Measurements from ENCODE around the gene WBP4.
"Not testable (repeated sequence)": the region's sequence is repeated elsewhere in the genome, so short reads cannot be mapped to it uniquely, and the experiment has no call there.

The WBP4 gene

GRCh38 chr13:41061075-41061913 lies at the start of gene WBP4:
WBP4 (plus strand) TSS chr13:41061509; CDS start chr13:41061674, 165 bp downstream.
- peak; percentile 97 for DNase-seq

DNA sequence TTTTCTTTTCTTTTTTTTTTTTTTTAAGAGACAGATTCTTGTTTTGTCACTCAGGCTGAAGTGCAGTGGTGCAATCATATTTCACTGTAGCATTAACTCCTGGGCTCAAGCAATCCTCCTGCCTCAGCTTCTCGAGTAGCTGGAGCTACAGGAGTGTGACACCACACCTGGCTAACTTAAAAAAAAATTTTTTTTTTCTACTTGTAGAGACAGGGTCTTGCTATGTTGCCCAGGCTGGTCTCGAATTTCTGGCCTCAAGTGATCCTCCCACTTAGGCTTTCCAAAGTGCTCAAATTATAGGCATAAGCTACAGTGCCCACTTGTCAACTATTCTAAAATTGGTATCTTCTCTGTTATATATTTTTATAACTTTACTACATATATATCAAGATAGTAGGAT lies 48.8 kb upstream of the WBP4 start:
- no peak for DNase-seq

- DNase-seq: no peak
These were observed 47.5 kb upstream of the WBP4 start for GRCh38 chr13:41013835-41014234.

DNA sequence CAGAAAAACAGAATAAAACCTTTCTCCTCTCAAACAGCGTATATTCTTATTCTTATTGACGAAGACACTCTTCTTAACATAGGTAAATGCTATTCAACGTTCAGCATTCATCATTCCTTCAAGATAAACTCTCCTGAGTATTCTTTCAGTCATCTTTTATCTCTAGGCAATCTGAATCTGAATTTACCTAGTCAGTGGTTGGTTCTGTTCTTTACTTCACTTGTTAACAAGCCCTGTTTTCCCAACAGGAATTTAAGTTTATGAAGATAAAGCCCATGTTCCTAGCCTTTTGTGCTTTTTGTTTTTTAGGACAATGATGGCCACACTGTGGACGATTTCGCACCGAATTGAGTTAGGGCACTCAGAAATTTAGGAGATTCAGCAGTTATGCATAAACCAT lies 45.4 kb upstream of the WBP4 start:
- DNase-seq: no peak

GRCh38 chr13:41017159-41017558 lies 44.1 kb upstream of the WBP4 start:
- DNase-seq: peak; percentile 6

- no peak for DNase-seq
These were observed 43.3 kb upstream of the WBP4 start for GRCh38 chr13:41017817-41018601.

GRCh38 chr13:41018602-41018948 lies 42.7 kb upstream of the WBP4 start:
- no peak for DNase-seq

DNA sequence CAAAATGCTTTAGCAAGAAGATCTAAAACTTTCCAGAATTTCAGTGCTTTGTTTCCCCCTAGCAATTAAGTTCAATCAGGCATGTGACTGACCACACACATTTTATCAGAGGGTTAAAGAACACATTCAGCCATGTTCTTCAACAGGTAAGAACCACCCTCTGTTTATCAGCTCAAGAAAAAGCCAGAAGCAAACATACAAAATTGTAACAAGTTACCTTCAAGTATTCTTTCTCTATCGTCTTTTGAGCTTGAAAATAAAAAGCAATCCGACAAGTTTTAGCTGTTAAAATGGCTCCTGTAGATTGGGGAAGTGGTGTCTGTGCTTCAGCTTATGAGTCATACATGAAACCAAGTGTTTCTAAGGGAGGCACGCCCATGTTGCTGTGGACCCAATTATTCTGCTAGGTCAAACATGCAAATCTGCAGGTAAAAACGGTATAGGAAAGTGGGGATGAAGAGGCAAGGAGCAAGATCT lies 42.3 kb upstream of the WBP4 start, which contains the start of gene ELF1:
Gene ELF1, minus strand, starts transcription at position 306 of the 477 bp plus-strand sequence. CDS start 37,262 bp downstream, outside the sequence.
- DNase-seq: peak; percentile 21

- DNase-seq: peak; percentile 80
These were observed 41.5 kb upstream of the WBP4 start for GRCh38 chr13:41019578-41020347.

- DNase-seq: peak; percentile 82
These were observed 35.8 kb upstream of the WBP4 start for GRCh38 chr13:41025518-41025917.

DNA sequence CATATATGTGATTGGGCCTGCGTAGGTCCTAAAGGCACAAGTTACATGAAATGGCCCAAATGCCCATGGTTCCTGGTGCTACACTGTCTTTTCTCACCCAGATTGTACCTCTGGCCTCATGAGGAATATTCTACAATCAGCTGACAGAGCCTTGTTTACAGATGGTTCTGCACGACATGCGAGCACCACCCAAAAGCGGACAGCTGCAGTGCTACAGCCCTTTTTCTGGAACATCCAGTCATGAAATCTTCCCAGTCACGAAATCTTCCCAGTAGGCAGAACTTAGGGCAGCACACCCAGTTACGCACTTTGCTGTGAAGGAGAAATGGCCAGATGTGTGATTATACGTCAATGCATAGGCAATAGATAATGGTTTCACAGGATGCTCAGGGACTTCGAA lies 34.5 kb upstream of the WBP4 start:
- DNase-seq: no peak

- DNase-seq: no peak
These were observed 33.3 kb upstream of the WBP4 start for GRCh38 chr13:41028051-41028450.

GRCh38 chr13:41029629-41030028 lies 31.7 kb upstream of the WBP4 start:
- DNase-seq: peak; percentile 37

- DNase-seq: no peak
These were observed 28.5 kb upstream of the WBP4 start for GRCh38 chr13:41032691-41033376.

DNA sequence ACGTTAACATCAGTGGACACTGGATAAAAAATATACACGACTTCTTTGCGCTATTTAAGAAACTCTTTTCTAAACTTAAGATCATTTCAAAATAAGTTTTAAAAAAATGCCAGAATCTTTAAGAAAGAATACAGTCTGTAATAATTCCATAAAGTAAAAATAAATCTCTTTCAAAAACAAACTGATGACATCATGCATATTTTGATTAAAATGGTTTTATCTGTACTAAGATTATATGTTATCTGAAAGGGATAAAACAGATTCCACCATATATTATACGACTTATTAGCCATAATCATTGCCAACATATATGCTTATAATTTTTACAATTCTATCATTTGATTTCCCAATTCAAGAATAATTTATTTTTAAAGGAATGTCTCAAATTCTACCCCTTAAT lies 26.9 kb upstream of the WBP4 start:
- no peak for DNase-seq

DNA sequence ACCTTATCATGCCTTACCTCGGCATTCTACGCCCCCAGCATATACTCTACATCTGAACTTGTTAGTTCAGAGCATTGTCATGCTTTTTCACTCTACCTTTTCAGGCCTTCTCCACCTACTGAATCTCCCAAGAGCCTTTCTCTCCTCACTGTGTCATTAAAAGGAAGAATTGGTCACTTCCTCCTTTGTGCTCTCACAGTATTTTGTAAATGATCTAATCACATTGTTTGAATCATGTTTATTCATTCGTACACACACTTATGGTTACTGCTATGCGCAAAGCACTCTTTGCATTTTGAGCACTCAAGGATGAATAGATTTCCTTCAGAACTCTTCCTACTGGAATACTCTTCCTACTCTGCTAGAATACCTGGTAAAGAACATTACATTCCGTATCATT lies 26.4 kb upstream of the WBP4 start:
- DNase-seq: no peak

GRCh38 chr13:41036557-41036956 lies 24.8 kb upstream of the WBP4 start:
- not testable (repeated sequence) for DNase-seq

DNA sequence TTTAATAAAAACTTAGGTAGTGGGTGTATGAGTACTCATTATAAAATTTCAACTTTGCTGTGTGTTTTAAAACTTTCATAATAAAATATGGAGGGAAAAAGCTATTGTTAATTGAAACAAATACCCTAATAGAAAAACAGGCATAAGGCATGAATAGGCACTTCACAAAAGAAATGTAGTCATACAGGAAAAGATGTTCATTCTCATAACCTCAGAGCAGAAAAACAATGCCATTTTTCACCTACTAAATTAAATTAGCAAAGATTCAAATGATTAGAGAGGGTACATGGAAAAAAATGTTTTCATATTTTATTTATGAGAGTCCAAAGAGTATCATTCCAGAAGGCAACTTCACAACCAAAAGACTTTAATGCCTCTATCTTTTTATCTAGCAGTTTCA lies 21.6 kb upstream of the WBP4 start:
- DNase-seq: no peak

DNA sequence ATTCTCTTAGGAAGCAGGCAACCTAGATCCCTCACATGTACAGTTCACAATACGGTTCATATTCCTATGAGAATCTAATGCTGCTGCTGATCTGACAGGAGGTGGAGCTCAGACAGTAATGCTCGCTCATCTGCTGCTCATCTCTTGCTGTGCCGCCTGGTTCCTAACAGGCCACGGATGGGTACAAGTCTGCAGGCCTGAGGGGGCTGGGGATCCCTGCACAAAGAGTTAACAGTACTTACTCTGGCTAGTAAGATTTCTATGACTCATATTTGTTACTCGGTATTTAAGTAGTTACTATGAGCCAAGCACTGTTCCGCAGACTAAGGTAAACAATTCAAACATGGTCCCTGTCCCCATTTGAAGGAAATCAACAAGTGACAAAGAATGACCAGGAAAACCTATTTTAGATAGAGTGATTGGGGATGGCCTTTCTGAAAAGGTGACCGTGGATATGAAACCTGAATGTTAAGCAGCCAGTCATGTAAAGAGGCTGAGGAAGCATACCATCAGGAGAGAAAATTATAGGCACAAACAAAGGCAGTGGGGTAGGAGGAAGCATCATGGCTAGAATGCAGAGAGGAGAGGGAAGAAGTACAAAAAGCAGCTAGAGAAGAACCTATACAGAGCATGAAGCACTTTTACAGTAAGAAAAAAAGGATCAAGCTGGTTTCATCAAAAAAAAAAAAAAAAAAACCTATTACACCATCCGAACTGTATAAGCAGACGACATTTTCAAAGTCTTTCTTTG lies 20.6 kb upstream of the WBP4 start:
- no peak for DNase-seq

GRCh38 chr13:41042419-41042818 lies 18.9 kb upstream of the WBP4 start:
- not testable (repeated sequence) for DNase-seq

DNA sequence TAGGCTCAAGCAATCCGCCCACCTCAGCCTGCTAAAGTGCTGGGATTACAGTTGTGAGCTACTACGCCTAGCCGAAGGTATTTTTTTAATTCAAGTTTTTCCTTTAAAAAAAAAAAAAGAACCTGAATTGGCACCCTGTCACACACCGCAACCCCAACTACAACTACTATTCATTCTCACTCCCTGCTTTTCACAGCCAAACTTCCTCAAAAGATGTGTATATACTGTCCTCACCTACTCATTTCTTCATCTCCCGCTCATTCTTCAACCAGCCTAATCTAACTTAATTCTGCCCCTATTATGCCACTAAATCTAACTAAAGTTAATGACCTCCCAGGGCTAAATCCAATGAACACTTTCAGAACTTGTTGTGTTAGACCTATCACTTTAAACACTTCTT lies 12.7 kb upstream of the WBP4 start:
- DNase-seq: no peak

All from NCI-H82 (cell line).